Keratinocyte (primary cell): ENCODE data around the gene ZBED4. TPM values are rescaled to one million over a fixed set of nuclear protein-coding genes. Genes with fewer than 3 reads are reported as not detected.
A peak's percentile ranks its signal among the peaks of the same experiment; 100 is the strongest.

Experiments
- DNase-seq: peaks from one replicate; pipeline ENCODE4 v3.0.0-alpha.2; 2011; ENCODE audit warnings: low read depth, missing footprints, low spot score
- FAIRE-seq: peaks from 2 replicates; lab custom pipeline; 2011; peaks lifted over from hg19 to GRCh38; lab: Jason Lieb, UNC
- H2AFZ ChIP-seq: 2 replicates; pipeline ENCODE4 v1.6.0; 2012; ENCODE audit warnings: low read length, control low read depth, inconsistent platforms; ENCODE audit not compliant: control insufficient read depth
- H3K27ac ChIP-seq: 2 replicates; pipeline ENCODE4 v1.5.1; 2011; ENCODE audit warnings: low read length; ENCODE audit not compliant: control insufficient read depth, insufficient read depth
- H3K27me3 ChIP-seq: 3 replicates; pipeline ENCODE4 v1.6.0; 2011; ENCODE audit warnings: low read length; ENCODE audit not compliant: control insufficient read depth, insufficient read depth; ENCODE audit errors: extremely low read depth
- H3K36me3 ChIP-seq, 2 experiments: 2 replicates in 1 of 2; 3 replicates in 1 of 2; pipeline ENCODE4 v1.5.1; 2011; ENCODE audit warnings: low read length in 2 of 2, mild to moderate bottlenecking in 1 of 2; ENCODE audit not compliant: control insufficient read depth in 2 of 2, insufficient read depth in 2 of 2; ENCODE audit errors: extremely low read depth in 1 of 2
- H3K4me1 ChIP-seq: 3 replicates; pipeline ENCODE4 v1.5.1; 2011; ENCODE audit warnings: low read length; ENCODE audit not compliant: control insufficient read depth, insufficient read depth; ENCODE audit errors: extremely low read depth
- H3K4me2 ChIP-seq: 3 replicates; pipeline ENCODE4 v1.6.0; 2011; ENCODE audit warnings: low read depth, low read length; ENCODE audit not compliant: control insufficient read depth, insufficient read depth; ENCODE audit errors: extremely low read depth
- H3K4me3 ChIP-seq, 3 experiments: fragments of 200-600 bp in 1 of 3; sonication (generic) in 1 of 3; 2 replicates in 2 of 3; 3 replicates in 1 of 3; pipeline ENCODE4 v1.5.1; 2011 to 2016; ENCODE audit warnings: low read length in 3 of 3, mild to moderate bottlenecking in 3 of 3, control low read depth in 2 of 3, inconsistent platforms in 1 of 3, low read depth in 1 of 3, mixed read lengths in 1 of 3, mixed run types in 1 of 3, moderate library complexity in 1 of 3; ENCODE audit not compliant: control insufficient read depth in 2 of 3, insufficient read depth in 2 of 3; ENCODE audit errors: extremely low read depth in 1 of 3
- H3K79me2 ChIP-seq: 2 replicates; pipeline ENCODE4 v1.6.0; 2012; ENCODE audit warnings: low read length; ENCODE audit not compliant: control insufficient read depth, insufficient read depth
- H3K9ac ChIP-seq: 3 replicates; pipeline ENCODE4 v1.6.0; 2011; ENCODE audit warnings: low read length; ENCODE audit not compliant: control insufficient read depth, insufficient read depth; ENCODE audit errors: extremely low read depth
- H3K9me1 ChIP-seq: 3 replicates; pipeline ENCODE4 v1.6.0; 2011; ENCODE audit warnings: low read length; ENCODE audit not compliant: control insufficient read depth, insufficient read depth; ENCODE audit errors: extremely low read depth
- H3K9me3 ChIP-seq: 2 replicates; pipeline ENCODE4 v1.5.1; 2012; ENCODE audit warnings: low read depth, low read length; ENCODE audit not compliant: control insufficient read depth
- H4K20me1 ChIP-seq: 3 replicates; pipeline ENCODE4 v1.6.0; 2011; ENCODE audit warnings: low read length; ENCODE audit not compliant: control insufficient read depth, insufficient read depth; ENCODE audit errors: extremely low read depth
- CTCF ChIP-seq, 3 experiments: IDR thresholded peaks in 1 of 3; conservative IDR thresholded peaks in 1 of 3; optimal IDR thresholded peaks in 1 of 3; 2 replicates in 2 of 3; 3 replicates in 1 of 3; pipeline versions ENCODE3 to v1.5.1; 2011; ENCODE audit warnings: low read length in 3 of 3, mild to moderate bottlenecking in 3 of 3, moderate library complexity in 2 of 3, control low read depth in 1 of 3, inconsistent platforms in 1 of 3; ENCODE audit not compliant: insufficient read depth in 2 of 3; ENCODE audit errors: extremely low read depth in 1 of 3
- EZH2 ChIP-seq: IDR thresholded peaks from one replicate; pipeline ENCODE4 v1.6.1; 2012; ENCODE audit warnings: inconsistent platforms, mild to moderate bottlenecking, low read length, moderate library complexity
- dilution Hi-C: fragments of 300-500 bp; cut with MboI; formaldehyde crosslinking; loops from one replicate; pipeline ENCODE4 v1.7.0; 2020; ENCODE audit warnings: low sequenced_read_pairs; ENCODE audit not compliant: extremely low pct_ligation_motif_present
- polyA plus RNA-seq, 5 experiments: library from polyadenylated mRNA; depleted of rRNA in 3 of 5; stranded (reverse) in 3 of 5; stranded (forward) in 1 of 5; unstranded in 1 of 5; fragments of >200 nt; gene quantifications; 1 replicate in 1 of 5; 2 replicates in 3 of 5; 3 replicates in 1 of 5; pipeline versions ENCODE4 v1.2.1 to v1.2.3, GENCODE V29; 2011 to 2012; ENCODE audit warnings: missing spikeins in 2 of 5, low read depth in 1 of 5, low replicate concordance in 1 of 5

Gene ZBED4
- polyA plus RNA-seq, 1 donor (not counting 4 experiments of a cell fraction or from before 2014, with no cell fraction given) = 7.1 TPM

- Histone ChIP-seq H3K79me2 (peaks cover 47% of the 10 kb centered on the region), H3K4me3 (peak overlapping the region; percentile 81 to 94 (median 89)), H3K4me1 (peaks cover 19% of the 10 kb centered on the region), H3K27ac (peak overlapping the region; percentile 84), H4K20me1 (peaks cover 31% of the 10 kb centered on the region), H3K9ac (peak overlapping the region; percentile 92), H3K4me2 (no peak overlapping the region), H3K9me1 (peaks cover 6% of the 10 kb centered on the region), H2AFZ (no peak overlapping the region), H3K36me3 (peaks cover 17 to 21% of the 10 kb centered on the region in 2 experiments), H3K27me3 (no peaks in the 10 kb centered on the region), H3K9me3 (no peaks in the 10 kb centered on the region)
- DNase-seq = no peak
- no peak for FAIRE-seq
- no peak for TF ChIP-seq EZH2
- no peak for TF ChIP-seq CTCF (optimal IDR thresholded peaks at IDR 0.05 in 1 of 3, IDR thresholded peaks at IDR 0.05 in 1 of 3, conservative IDR thresholded peaks at IDR 0.05 in 1 of 3; ENCODE audit: extremely low read depth in 1 of 3, insufficient read depth in 2 of 3, low read length in 3 of 3)
- dilution Hi-C loops = no loop called here
Measured at GRCh38 chr22:49827271-49827852, 26.3 kb upstream of the ZBED4 start.

- Histone ChIP-seq H3K4me3 (peak within 1 kb of the TSS; percentile 81 to 94 (median 89)), H3K36me3 (peaks cover 13 to 15% of the 10 kb centered on the region in 2 experiments), H4K20me1 (peaks cover 31% of the 10 kb centered on the region), H3K9me1 (peaks cover 6% of the 10 kb centered on the region), H2AFZ (peak within 1 kb of the TSS; percentile 79), H3K4me2 (peak within 1 kb of the TSS; percentile 98), H3K79me2 (peaks cover 41% of the 10 kb centered on the region), H3K9ac (peak within 1 kb of the TSS; percentile 92), H3K4me1 (peaks cover 19% of the 10 kb centered on the region), H3K27me3 (no peaks in the 10 kb centered on the region), H3K27ac (peak within 1 kb of the TSS; percentile 84), H3K9me3 (no peaks in the 10 kb centered on the region)
- no peak for DNase-seq
- FAIRE-seq = no peak
- dilution Hi-C loops = no loop called here
- TF ChIP-seq EZH2 (no peak), CTCF (optimal IDR thresholded peaks at IDR 0.05 in 1 of 3, IDR thresholded peaks at IDR 0.05 in 1 of 3, conservative IDR thresholded peaks at IDR 0.05 in 1 of 3; ENCODE audit: extremely low read depth in 1 of 3, insufficient read depth in 2 of 3, low read length in 3 of 3) (no peak)
Measured at GRCh38 chr22:49827853-49828598, 25.6 kb upstream of the ZBED4 start, which contains the start of gene BRD1. Gene BRD1 (minus strand): TSS chr22:49827873. CDS start chr22:49824317, 3,556 bp downstream.
